Measurements from ENCODE around the gene NNAT. TPM values are rescaled to one million over a fixed set of nuclear protein-coding genes. Genes with fewer than 3 reads are reported as not detected.

Gene NNAT
- total and polyA plus RNA-seq, 8 donors, result 2.8 to 65.2 (median 9.0) TPM

- no peak overlapping the region for H3K27ac ChIP-seq
- H3K4me1 ChIP-seq, result peaks cover 0 to 10% (median 3%) of the 10 kb centered on the region in 4 donors
- WGBS, 5 donors, result 68 to 78% (median 75%) methylated on average over 6 of the region's 6 CpGs
- intact Hi-C loops (cut with DNase I; ENCODE audit: low total_unique reads), result loop anchor here (5.0 to 10.0 kb wide), 2 partner anchors 150 to 267 kb away; no protein-coding TSS in a partner anchor
- H3K9me3 ChIP-seq, result no peaks in the 10 kb centered on the region
- TF ChIP-seq POLR2AphosphoS5 (IDR thresholded peaks at IDR 0.05), result peak in 1 of 3 donors; percentile 76
- no peak for TF ChIP-seq POLR2A (IDR thresholded peaks at IDR 0.05)
- TF ChIP-seq CTCF (IDR thresholded peaks at IDR 0.05), result peak in 5 of 7 experiments; percentile 79 to 95 (median 89)
- no peak for TF ChIP-seq EP300 (IDR thresholded peaks at IDR 0.05)
- DNase-seq, result peak; percentile 46 to 93
- H3K4me3 ChIP-seq, result no peak overlapping the region
- no peaks in the 10 kb centered on the region for H3K36me3 ChIP-seq
- no peaks in the 10 kb centered on the region for H3K27me3 ChIP-seq
Observed at GRCh38 chr20:37534401-37535157, 13.5 kb downstream of the NNAT start.

GRCh38 chr20:37535443-37536132, 14.5 kb downstream of the NNAT start:
- WGBS, 5 donors, result 33 to 47% (median 43%) methylated on average over 10 of the region's 10 CpGs
- Histone ChIP-seq H3K27ac (no peak overlapping the region), H3K4me1 (peaks cover 0 to 10% (median 3%) of the 10 kb centered on the region in 4 donors), H3K9me3 (no peaks in the 10 kb centered on the region), H3K36me3 (no peaks in the 10 kb centered on the region), H3K4me3 (no peak overlapping the region), H3K27me3 (no peaks in the 10 kb centered on the region)
- intact Hi-C loops (cut with DNase I; ENCODE audit: low total_unique reads), result loop anchor here (10.0 kb wide), 1 partner anchor 151 kb away; no protein-coding TSS in a partner anchor
- TF ChIP-seq EP300 (IDR thresholded peaks at IDR 0.05) (no peak), POLR2A (IDR thresholded peaks at IDR 0.05) (no peak), CTCF (IDR thresholded peaks at IDR 0.05) (no peak), POLR2AphosphoS5 (IDR thresholded peaks at IDR 0.05) (no peak)
- DNase-seq, result peak in 1 of 2 donors; percentile 32

GRCh38 chr20:37537505-37537904, 16.5 kb downstream of the NNAT start:
- Histone ChIP-seq H3K27ac (no peak overlapping the region), H3K27me3 (no peaks in the 10 kb centered on the region), H3K4me3 (no peak overlapping the region), H3K4me1 (peaks cover 0 to 10% (median 3%) of the 10 kb centered on the region in 4 donors), H3K9me3 (no peaks in the 10 kb centered on the region), H3K36me3 (no peaks in the 10 kb centered on the region)
- TF ChIP-seq POLR2A (IDR thresholded peaks at IDR 0.05) (no peak), EP300 (IDR thresholded peaks at IDR 0.05) (no peak), CTCF (IDR thresholded peaks at IDR 0.05) (no peak), POLR2AphosphoS5 (IDR thresholded peaks at IDR 0.05) (no peak)
- DNase-seq, result no peak
- WGBS, 5 donors, result 89 to 98% (median 92%) methylated on average over 1 of the region's 1 CpG
- intact Hi-C loops (cut with DNase I; ENCODE audit: low total_unique reads), result loop anchor here (10.0 kb wide), 1 partner anchor 153 kb away; no protein-coding TSS in a partner anchor

- Histone ChIP-seq H3K27me3 (no peaks in the 10 kb centered on the region), H3K27ac (no peak overlapping the region), H3K36me3 (no peaks in the 10 kb centered on the region), H3K4me1 (peaks cover 0 to 10% (median 3%) of the 10 kb centered on the region in 4 donors), H3K9me3 (no peaks in the 10 kb centered on the region), H3K4me3 (no peak overlapping the region)
- TF ChIP-seq EP300 (IDR thresholded peaks at IDR 0.05) (no peak), POLR2A (IDR thresholded peaks at IDR 0.05) (no peak), POLR2AphosphoS5 (IDR thresholded peaks at IDR 0.05) (no peak), CTCF (IDR thresholded peaks at IDR 0.05) (no peak)
- DNase-seq, result no peak
- 89 to 94% (median 91%) methylated on average over 5 of the region's 5 CpGs for WGBS, 5 donors
- intact Hi-C loops (cut with DNase I; ENCODE audit: low total_unique reads), result loop anchor here (10.0 kb wide), 1 partner anchor 153 kb away; no protein-coding TSS in a partner anchor
Observed at GRCh38 chr20:37538003-37538402, 17.0 kb downstream of the NNAT start.

Data from stomach (tissue), 9 donors.